Measurements from ENCODE around the gene TNS1.

The TNS1 gene

DNA sequence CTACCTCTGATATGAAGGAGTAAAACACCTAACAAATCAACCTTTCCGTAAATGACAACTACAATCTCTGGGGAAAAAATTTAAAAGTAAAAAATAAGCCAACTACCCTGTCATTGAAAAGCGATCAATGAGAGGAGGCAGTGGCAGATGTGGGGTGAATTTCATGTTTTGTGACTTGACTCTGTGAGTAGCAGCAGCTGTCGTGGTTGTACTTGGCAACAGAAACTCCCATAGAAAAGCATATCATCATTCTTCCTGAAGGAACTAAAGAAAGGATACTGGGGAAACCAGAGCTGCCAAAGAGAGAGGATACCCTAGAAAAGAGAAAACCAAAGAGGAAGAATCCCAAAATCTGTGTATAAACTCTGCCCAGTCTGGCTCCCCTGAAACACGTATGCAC is 236.4 kb downstream of the TNS1 start:
- Histone ChIP-seq H3K9me3 (ENCODE audit: control insufficient read depth, low read length) (no peaks in the 10 kb centered on the region), H3K9ac (ENCODE audit: low read length) (no peak overlapping the region), H3K4me1 (ENCODE audit: control insufficient read depth, insufficient read depth, low read length) (no peaks in the 10 kb centered on the region), H3K27me3 (ENCODE audit: control insufficient read depth, insufficient read depth, low read length) (no peaks in the 10 kb centered on the region), H3K4me3 (ENCODE audit: low read length) (no peak overlapping the region), H3K36me3 (ENCODE audit: control insufficient read depth, insufficient read depth, low read length) (no peaks in the 10 kb centered on the region)

DNA sequence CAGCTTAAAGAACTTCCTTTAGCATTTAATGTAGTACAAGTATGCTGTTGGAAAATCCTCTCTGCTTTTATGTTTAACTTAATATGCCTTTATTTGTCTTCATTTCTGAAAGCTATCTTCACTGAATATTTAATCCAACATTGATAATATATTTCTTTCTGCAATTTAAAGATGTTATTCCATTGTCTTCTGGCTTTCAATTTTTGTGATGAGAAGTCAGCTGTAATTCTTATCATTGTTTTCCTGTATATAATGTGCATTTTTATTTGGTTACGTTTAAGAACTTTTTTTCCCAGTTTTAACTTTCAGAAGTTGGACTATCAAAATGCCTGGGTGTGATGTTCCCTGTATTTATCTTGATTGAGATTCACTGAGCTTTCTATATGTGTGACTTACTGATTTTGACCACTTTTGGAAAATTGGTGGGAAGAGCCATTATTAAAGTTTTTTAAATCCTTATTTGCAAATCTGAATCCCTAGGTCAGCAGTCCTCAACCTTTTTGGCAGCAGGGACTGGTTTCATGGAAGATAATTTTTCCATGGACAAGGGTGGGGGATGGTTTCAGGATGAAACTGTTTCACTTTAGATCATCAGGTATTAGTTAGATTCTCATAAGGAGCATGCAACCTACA is 241.0 kb downstream of the TNS1 start:
- peaks cover under 1% of the 10 kb centered on the region for H3K27me3 ChIP-seq (ENCODE audit: control insufficient read depth, insufficient read depth, low read length)
- H3K4me3 ChIP-seq (ENCODE audit: low read length) = no peak overlapping the region
- no peaks in the 10 kb centered on the region for H3K36me3 ChIP-seq (ENCODE audit: control insufficient read depth, insufficient read depth, low read length)
- H3K9me3 ChIP-seq (ENCODE audit: control insufficient read depth, low read length) = no peaks in the 10 kb centered on the region
- H3K4me1 ChIP-seq (ENCODE audit: control insufficient read depth, insufficient read depth, low read length) = no peaks in the 10 kb centered on the region
- no peak overlapping the region for H3K9ac ChIP-seq (ENCODE audit: low read length)

DNA sequence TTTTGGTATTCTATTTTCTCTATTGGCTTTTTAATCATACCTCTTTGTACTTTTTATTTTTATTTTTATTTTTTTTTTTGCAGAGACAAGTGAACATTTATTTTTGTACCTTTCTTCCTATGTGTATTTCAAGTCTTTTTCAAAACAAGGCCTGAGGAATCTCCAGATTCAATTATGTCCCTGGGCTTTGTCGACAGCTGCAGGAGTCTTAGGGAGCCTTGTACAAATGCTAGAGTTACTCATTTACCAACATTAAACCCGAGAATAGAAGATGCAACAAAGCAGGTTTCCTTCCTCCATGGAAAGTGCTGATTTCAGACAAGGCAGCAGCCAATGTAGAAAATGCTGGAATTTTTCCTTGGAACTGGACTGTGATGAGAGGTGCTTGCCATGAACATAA is 242.8 kb downstream of the TNS1 start:
- H3K27me3 ChIP-seq (ENCODE audit: control insufficient read depth, insufficient read depth, low read length) = peaks cover 8% of the 10 kb centered on the region
- no peak overlapping the region for H3K9ac ChIP-seq (ENCODE audit: low read length)
- H3K4me3 ChIP-seq (ENCODE audit: low read length) = no peak overlapping the region
- no peaks in the 10 kb centered on the region for H3K9me3 ChIP-seq (ENCODE audit: control insufficient read depth, low read length)
- no peaks in the 10 kb centered on the region for H3K4me1 ChIP-seq (ENCODE audit: control insufficient read depth, insufficient read depth, low read length)
- H3K36me3 ChIP-seq (ENCODE audit: control insufficient read depth, insufficient read depth, low read length) = no peaks in the 10 kb centered on the region

DNA sequence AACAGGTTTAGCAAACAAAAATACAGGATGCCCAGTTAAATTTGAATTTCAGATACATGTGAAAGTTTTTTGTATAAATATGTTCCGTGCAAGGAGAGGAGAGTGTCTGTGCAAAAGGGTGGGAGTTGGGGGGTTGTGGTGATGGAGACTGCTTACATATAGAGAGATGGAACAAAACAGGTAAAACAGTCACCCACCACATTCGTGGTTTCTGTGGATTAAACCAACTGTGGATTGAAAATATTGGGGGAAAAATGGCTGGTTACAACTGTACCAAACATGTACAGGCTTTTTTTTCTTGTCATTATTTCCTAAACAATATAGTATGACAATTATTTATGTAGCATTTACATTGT is 245.7 kb downstream of the TNS1 start:
- no peak overlapping the region for H3K9ac ChIP-seq (ENCODE audit: low read length)
- peaks cover 8% of the 10 kb centered on the region for H3K27me3 ChIP-seq (ENCODE audit: control insufficient read depth, insufficient read depth, low read length)
- no peak overlapping the region for H3K4me3 ChIP-seq (ENCODE audit: low read length)
- H3K4me1 ChIP-seq (ENCODE audit: control insufficient read depth, insufficient read depth, low read length) = no peaks in the 10 kb centered on the region
- no peaks in the 10 kb centered on the region for H3K9me3 ChIP-seq (ENCODE audit: control insufficient read depth, low read length)
- no peaks in the 10 kb centered on the region for H3K36me3 ChIP-seq (ENCODE audit: control insufficient read depth, insufficient read depth, low read length)

DNA sequence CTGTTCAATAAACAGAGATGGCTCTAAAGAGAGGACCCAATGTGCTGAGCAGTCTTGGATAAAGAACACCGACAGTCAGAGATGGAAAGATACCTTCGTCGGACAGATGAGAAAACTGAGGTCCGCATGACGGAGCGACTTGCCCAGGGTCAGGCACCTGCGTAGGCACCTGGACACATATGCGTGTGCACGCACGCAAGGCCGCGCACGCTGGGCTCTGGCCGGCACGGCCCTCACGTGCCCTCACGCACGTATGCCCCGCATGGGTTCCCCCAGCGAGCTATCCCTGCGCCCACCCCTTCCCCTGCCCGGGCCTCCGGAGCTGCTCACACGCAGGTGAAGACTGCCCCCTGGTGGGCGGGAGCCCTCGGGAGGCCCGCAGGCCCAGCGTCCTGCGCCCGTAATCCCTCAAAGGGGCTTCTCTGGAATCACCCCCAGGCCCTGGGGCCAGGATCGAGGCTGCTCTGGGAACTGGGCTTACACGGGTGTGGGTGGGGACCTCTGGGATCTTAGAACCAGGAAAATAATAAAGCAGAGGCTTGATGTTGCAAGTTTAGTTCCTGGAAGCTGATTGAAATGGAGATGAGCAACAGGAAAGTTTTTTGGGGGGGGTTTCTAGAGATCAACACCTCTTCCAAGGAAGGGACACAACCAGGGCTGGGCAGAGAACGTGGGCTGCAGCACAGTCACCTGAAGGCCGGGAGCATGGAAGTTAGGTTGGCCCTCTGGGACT is 246.3 kb downstream of the TNS1 start:
- H3K9me3 ChIP-seq (ENCODE audit: control insufficient read depth, low read length) = no peaks in the 10 kb centered on the region
- peaks cover 8% of the 10 kb centered on the region for H3K27me3 ChIP-seq (ENCODE audit: control insufficient read depth, insufficient read depth, low read length)
- H3K9ac ChIP-seq (ENCODE audit: low read length) = peak overlapping the region; percentile 38
- H3K36me3 ChIP-seq (ENCODE audit: control insufficient read depth, insufficient read depth, low read length) = no peaks in the 10 kb centered on the region
- H3K4me3 ChIP-seq (ENCODE audit: low read length) = no peak overlapping the region
- H3K4me1 ChIP-seq (ENCODE audit: control insufficient read depth, insufficient read depth, low read length) = no peaks in the 10 kb centered on the region

DNA sequence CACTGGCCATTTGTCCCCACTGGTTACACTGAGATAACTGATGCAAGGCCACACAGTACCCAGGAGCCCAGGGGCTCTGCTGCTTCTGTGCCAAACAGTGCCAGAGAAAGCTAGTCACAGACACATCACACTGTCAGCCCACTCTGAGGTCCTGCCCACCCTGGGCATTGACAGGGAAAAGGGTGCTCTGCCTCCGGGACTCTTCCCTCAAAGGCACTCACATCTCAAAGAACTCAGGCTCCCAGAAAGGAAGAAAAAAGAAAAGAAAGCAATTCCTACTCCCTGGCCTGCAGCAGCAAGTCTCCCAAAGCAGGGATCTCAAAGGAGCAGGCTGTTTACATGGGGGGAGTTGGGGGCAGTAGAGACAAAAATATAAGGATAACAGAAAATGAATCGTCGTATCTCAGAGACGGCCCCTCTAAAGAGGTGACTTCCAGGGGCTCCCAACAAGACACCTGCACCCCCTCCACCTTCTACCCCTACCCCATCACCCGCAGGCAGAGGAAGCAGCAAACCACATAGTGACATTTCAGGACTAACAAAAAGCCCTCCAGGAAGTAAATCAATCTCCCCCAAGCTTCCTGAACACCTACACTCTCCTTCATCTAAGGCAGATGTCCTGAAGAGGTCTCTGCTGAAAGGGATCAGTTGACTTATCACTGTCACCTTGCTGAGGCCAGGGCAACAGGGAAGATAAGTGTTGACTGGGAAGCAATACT is 247.6 kb downstream of the TNS1 start:
- Histone ChIP-seq H3K9ac (ENCODE audit: low read length) (no peak overlapping the region), H3K4me3 (ENCODE audit: low read length) (no peak overlapping the region)

DNA sequence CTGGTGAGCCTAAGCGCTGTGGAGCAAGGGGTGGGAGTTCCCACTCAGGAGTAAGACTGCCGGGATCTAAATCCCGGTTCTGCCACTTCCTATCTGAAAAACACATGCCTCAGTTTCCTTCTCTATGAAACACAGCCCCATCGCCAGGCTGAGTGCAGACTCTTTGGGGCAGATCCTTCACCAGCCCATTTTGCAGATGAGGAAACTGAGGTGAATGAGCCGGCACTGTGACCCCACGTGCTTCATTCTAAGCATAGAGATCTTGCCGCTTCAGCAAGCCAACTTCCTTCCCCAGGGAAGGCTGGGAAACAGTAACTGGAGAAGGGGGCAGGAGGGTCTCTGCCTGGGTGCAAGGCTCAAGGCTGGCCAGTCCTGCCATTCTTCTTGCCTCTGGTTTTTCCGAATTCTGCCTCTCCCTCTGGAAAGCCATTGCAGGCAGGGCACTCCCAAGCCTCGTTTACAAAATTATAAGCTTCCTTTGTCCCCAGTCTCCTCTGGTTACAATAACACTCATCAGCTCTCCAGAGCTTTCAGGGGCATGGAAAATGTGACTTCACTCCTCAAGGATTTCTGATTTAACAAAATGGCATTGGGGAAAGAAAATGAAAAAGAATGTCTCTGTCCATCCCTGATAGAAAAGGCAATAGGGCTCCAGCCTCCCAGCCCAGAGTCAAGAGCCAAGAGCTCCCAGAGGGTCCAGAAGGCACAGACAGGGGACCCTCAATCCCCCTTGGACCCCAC is 249.2 kb downstream of the TNS1 start:
- Histone ChIP-seq H3K4me1 (ENCODE audit: control insufficient read depth, insufficient read depth, low read length) (no peaks in the 10 kb centered on the region), H3K27me3 (ENCODE audit: control insufficient read depth, insufficient read depth, low read length) (peaks cover 8% of the 10 kb centered on the region), H3K9ac (ENCODE audit: low read length) (no peak overlapping the region), H3K9me3 (ENCODE audit: control insufficient read depth, low read length) (no peaks in the 10 kb centered on the region), H3K4me3 (ENCODE audit: low read length) (no peak overlapping the region), H3K36me3 (ENCODE audit: control insufficient read depth, insufficient read depth, low read length) (no peaks in the 10 kb centered on the region)

More for the DNA sequence above, 247.6 kb downstream of the TNS1 start:
- no peaks in the 10 kb centered on the region for H3K36me3 ChIP-seq (ENCODE audit: control insufficient read depth, insufficient read depth, low read length)
- no peaks in the 10 kb centered on the region for H3K9me3 ChIP-seq (ENCODE audit: control insufficient read depth, low read length)
- no peaks in the 10 kb centered on the region for H3K4me1 ChIP-seq (ENCODE audit: control insufficient read depth, insufficient read depth, low read length)
- peaks cover 8% of the 10 kb centered on the region for H3K27me3 ChIP-seq (ENCODE audit: control insufficient read depth, insufficient read depth, low read length)

DNA sequence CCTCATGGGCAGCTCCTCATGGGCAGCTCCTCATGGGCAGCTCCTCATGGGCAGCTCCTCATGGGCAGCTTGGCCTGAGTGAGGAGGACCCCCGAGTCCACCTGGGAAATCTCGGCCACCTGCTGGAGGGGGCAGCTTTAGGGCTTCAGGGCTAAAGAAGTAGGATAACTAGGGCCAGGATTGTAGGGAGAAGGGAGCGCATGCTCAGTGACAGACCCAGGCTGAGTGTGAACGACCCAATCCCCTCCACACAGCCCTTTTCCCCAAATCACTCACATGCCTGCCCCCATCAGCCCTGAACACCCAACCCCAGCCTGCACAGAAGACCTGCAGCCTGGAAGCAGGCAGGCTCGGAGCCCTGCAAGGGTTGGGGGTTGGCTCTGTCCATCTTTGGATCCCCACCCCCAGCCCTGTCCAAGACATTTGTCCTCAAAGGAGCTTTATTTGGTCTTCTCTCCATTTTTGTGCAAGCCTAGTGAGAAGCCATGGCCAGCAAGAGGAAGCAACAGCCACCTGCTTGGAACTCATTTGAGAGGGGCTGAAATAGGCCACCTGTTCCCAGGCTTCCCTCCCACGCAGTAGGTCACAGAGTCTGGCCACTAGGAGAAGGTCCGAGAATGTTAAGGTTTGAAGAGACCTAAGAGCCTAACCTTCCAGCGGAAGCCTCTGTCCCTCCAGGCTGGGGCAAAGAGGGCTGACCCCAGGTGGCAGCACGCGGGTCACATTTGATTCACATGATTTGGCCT is 249.9 kb downstream of the TNS1 start:
- Histone ChIP-seq H3K4me3 (ENCODE audit: low read length) (no peak overlapping the region), H3K4me1 (ENCODE audit: control insufficient read depth, insufficient read depth, low read length) (no peaks in the 10 kb centered on the region), H3K27me3 (ENCODE audit: control insufficient read depth, insufficient read depth, low read length) (peaks cover 8% of the 10 kb centered on the region), H3K9me3 (ENCODE audit: control insufficient read depth, low read length) (no peaks in the 10 kb centered on the region), H3K36me3 (ENCODE audit: control insufficient read depth, insufficient read depth, low read length) (no peaks in the 10 kb centered on the region), H3K9ac (ENCODE audit: low read length) (no peak overlapping the region)

DNA sequence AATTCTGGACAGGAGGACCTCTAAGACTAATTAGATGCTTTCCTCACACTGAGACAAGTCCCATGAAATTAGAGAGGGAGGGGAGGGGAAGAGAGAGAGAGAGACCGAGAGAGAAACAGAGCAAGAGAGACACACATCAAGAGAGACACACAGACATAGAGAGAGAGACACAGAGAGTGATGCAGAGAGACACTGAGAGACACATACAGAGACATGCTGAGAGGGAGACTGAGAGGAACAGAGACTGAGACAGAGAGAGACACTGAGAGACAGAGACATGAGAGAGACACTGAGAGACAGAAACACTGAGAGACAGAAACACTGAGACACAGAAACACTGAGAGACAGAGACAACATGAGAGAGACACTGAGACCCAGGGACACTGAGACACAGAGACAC is 250.8 kb downstream of the TNS1 start:
- Histone ChIP-seq H3K9me3 (ENCODE audit: control insufficient read depth, low read length) (no peaks in the 10 kb centered on the region), H3K27me3 (ENCODE audit: control insufficient read depth, insufficient read depth, low read length) (peaks cover 8% of the 10 kb centered on the region), H3K4me1 (ENCODE audit: control insufficient read depth, insufficient read depth, low read length) (no peaks in the 10 kb centered on the region), H3K9ac (ENCODE audit: low read length) (no peak overlapping the region), H3K4me3 (ENCODE audit: low read length) (no peak overlapping the region), H3K36me3 (ENCODE audit: control insufficient read depth, insufficient read depth, low read length) (no peaks in the 10 kb centered on the region)

DNA sequence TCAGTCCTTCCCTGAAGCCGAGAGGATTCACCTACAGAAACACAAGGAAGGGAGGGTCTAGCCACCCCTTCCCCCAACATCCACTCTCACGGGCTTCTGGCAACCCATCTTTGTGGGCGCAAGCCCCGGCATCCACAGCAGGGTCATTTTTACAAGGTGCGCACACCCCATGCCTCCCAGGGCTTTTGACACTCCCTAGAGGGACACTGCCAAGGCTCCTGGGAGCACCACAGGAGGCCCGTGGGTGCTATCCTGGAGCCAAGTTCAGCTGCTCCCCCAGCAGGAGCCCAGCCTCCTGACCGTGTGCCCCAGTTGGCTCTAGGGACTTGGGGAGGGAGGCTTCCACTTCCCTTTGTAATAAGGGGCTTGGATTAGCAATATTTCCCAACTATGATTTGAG is 251.6 kb downstream of the TNS1 start:
- H3K9me3 ChIP-seq (ENCODE audit: control insufficient read depth, low read length) = no peaks in the 10 kb centered on the region

More for the DNA sequence above, 251.6 kb downstream of the TNS1 start:
- Histone ChIP-seq H3K4me1 (ENCODE audit: control insufficient read depth, insufficient read depth, low read length) (no peaks in the 10 kb centered on the region), H3K9ac (ENCODE audit: low read length) (no peak overlapping the region), H3K36me3 (ENCODE audit: control insufficient read depth, insufficient read depth, low read length) (no peaks in the 10 kb centered on the region), H3K4me3 (ENCODE audit: low read length) (no peak overlapping the region), H3K27me3 (ENCODE audit: control insufficient read depth, insufficient read depth, low read length) (peaks cover 1% of the 10 kb centered on the region)

Data from mucosa of stomach (tissue), 1 donor.